Activated gamma-delta T cell treated with Interleukin-2 at 50 U/mL for 16 hours (primary cell): ENCODE measurements around the gene NAA15.
A peak's percentile ranks its signal among the peaks of the same experiment; 100 is the strongest.
"Not testable (repeated sequence)": the region's sequence is repeated elsewhere in the genome, so short reads cannot be mapped to it uniquely, and the experiment has no call there.

Experiments
- DNase-seq: peaks from one replicate; pipeline ENCODE4 v3.0.0-alpha.2; 2020

The NAA15 gene

GRCh38 chr4:139301113-139301820 lies at the start of gene NAA15:
Gene NAA15 (plus strand): TSS chr4:139301505. CDS start chr4:139301778, 273 bp downstream.
- DNase-seq, result peak; percentile 95

- DNase-seq, result no peak
These were observed 48.3 kb upstream of the NAA15 start for GRCh38 chr4:139253046-139253445.

GRCh38 chr4:139253713-139254112 lies 47.6 kb upstream of the NAA15 start:
- DNase-seq, result no peak

- not testable (repeated sequence) for DNase-seq
These were observed 45.7 kb upstream of the NAA15 start for GRCh38 chr4:139255581-139255980.

GRCh38 chr4:139256349-139256748 lies 45.0 kb upstream of the NAA15 start:
- no peak for DNase-seq

GRCh38 chr4:139265654-139266053 lies 35.7 kb upstream of the NAA15 start:
- no peak for DNase-seq

- DNase-seq, result no peak
These were observed 35.1 kb upstream of the NAA15 start for GRCh38 chr4:139266208-139266582.

GRCh38 chr4:139266583-139267257 lies 34.6 kb upstream of the NAA15 start:
- peak; percentile 65 for DNase-seq

GRCh38 chr4:139267301-139267700 lies 34.0 kb upstream of the NAA15 start:
- DNase-seq, result no peak

- DNase-seq, result no peak
These were observed 27.5 kb upstream of the NAA15 start for GRCh38 chr4:139273835-139274234.

- DNase-seq, result no peak
These were observed 26.5 kb upstream of the NAA15 start for GRCh38 chr4:139274790-139275189.

GRCh38 chr4:139275281-139275735 lies 26.0 kb upstream of the NAA15 start:
- no peak for DNase-seq

GRCh38 chr4:139278485-139278884 lies 22.8 kb upstream of the NAA15 start:
- DNase-seq, result no peak

- DNase-seq, result no peak
These were observed 22.2 kb upstream of the NAA15 start for GRCh38 chr4:139278912-139279759.

GRCh38 chr4:139279760-139280620 lies 21.3 kb upstream of the NAA15 start, which contains the start of gene MGARP:
Gene MGARP (minus strand): TSS chr4:139280225. CDS start chr4:139280158, 67 bp downstream.
- peak; percentile 16 for DNase-seq

- no peak for DNase-seq
These were observed 19.1 kb upstream of the NAA15 start for GRCh38 chr4:139282065-139282720.

- no peak for DNase-seq
These were observed 18.6 kb upstream of the NAA15 start for GRCh38 chr4:139282721-139283075.

GRCh38 chr4:139286186-139286698 lies 15.1 kb upstream of the NAA15 start:
- no peak for DNase-seq

- DNase-seq, result peak; percentile 99
These were observed 5.9 kb upstream of the NAA15 start for GRCh38 chr4:139295206-139295941.

- DNase-seq, result no peak
These were observed 5.4 kb upstream of the NAA15 start for GRCh38 chr4:139295942-139296299.

GRCh38 chr4:139297001-139297410 lies 4.3 kb upstream of the NAA15 start:
- no peak for DNase-seq
